GM18907 (cell line): ENCODE data around the gene SEL1L2.
"Not testable (repeated sequence)": the region's sequence is repeated elsewhere in the genome, so short reads cannot be mapped to it uniquely, and the experiment has no call there.

Source experiments
- ATAC-seq: cut with Tn5 transposase; IDR thresholded peaks from one replicate; pipeline ENCODE4 v1.9.1; 2021; ENCODE audit warnings: mild to moderate bottlenecking, moderate library complexity; ENCODE audit not compliant: unreplicated experiment

Gene SEL1L2, protein sequence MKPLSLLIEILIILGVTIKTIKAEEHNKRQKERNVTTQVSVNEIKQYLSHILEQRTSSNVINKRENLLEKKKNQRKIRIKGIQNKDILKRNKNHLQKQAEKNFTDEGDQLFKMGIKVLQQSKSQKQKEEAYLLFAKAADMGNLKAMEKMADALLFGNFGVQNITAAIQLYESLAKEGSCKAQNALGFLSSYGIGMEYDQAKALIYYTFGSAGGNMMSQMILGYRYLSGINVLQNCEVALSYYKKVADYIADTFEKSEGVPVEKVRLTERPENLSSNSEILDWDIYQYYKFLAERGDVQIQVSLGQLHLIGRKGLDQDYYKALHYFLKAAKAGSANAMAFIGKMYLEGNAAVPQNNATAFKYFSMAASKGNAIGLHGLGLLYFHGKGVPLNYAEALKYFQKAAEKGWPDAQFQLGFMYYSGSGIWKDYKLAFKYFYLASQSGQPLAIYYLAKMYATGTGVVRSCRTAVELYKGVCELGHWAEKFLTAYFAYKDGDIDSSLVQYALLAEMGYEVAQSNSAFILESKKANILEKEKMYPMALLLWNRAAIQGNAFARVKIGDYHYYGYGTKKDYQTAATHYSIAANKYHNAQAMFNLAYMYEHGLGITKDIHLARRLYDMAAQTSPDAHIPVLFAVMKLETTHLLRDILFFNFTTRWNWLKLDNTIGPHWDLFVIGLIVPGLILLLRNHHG

DNA sequence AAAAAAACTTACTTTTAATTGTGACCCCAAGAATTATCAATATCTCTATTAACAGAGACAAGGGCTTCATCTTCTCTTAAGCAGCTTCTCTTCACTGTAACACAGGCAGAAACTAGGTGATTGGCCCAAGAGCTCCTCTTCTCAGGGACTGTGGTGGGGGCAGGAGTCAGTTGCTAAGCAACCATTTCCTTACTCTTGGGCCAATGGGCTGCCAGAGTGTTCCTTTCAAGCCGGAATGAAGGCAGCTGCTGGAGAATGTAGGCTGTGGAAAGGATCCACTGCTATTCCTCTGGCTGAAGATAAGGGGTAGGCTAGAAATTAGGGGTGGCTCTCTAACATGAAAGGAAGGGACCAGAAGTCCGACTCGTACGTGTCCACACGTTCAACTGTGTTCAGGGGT is at the start of gene SEL1L2:
Gene SEL1L2, minus strand, starts transcription at position 150 of the 400 bp plus-strand sequence. Its CDS starts 80 bp downstream, at position 70.
- ATAC-seq, result no peak

DNA sequence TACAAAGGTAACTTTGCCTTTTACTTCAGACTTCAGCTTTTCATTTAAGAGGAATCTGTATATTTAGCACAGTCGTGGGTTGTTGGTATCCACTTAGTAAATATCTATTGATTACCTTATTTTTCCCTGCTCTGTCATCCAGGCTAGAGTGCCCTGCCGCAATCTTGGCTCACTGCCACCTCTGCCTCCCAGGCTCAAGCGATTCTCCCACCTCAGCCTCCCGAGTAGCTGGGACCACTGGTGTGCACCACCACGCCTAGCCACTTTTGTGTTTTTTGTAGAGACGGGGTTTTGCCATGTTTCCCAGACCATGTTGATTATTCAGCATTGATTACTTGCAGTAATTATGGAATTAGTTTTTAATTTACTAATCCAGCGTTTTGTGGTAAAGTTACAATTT is 46.2 kb upstream of the SEL1L2 start:
- no peak for ATAC-seq

DNA sequence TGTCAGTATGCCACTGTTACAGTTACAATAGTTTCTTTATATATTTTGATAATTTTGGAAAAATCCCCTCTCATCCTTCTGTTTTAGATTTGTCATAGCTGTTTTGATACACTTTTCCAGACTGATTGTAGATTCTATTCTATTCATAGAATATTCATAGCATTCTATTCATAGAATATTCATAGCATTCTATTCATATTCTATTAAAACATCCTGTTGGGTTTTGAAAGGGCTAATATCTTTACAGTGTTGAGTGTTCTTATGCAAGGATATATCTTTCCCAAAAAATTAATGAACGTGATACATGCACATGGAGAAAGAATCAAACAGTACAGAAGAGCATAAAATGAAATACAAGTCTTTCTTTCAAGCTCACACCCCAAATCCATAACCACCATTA is 42.9 kb upstream of the SEL1L2 start:
- no peak for ATAC-seq

GRCh38 chr20:14030991-14031390 is 40.6 kb upstream of the SEL1L2 start:
- ATAC-seq, result no peak

GRCh38 chr20:14012671-14013070 is 22.3 kb upstream of the SEL1L2 start:
- no peak for ATAC-seq

- no peak for ATAC-seq
Observed at GRCh38 chr20:14009208-14009607, 18.8 kb upstream of the SEL1L2 start.

DNA sequence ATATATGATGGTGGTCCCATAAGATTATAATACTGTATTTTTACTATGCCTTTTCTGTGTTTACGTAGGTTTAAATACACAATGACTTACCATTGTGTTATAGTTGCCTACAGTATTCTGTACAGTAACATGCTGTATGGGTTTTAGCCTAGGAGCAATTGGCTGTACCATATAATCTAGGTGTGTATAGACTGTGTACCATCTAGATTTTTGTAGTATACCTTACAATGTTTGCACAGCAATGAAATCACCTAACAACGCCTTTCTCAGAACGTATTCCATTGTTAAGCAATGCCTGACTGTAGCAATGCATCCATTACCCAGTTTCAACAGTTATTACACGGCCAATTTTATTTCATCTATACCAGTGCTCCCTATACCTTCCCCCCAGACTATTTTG is 15.6 kb upstream of the SEL1L2 start:
- no peak for ATAC-seq

DNA sequence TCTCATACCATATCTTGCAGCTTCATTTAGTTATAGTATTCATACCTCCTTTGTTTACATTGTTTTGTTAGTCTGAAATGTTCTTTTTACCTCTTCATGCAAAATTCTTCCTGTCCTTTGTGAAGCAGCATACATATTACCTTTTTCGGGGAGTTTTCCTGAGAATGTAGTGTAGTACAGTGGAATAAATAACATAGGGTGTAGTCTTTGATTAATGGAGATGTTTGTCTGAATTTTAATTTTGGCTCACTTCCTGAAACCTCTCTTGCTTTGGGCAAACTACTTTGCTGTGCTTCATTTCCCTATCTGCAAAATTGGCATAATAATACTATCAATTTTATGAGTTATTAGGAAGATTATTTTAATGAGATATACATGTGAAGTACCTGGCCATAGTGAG is 10.5 kb upstream of the SEL1L2 start:
- ATAC-seq, result no peak

GRCh38 chr20:13996265-13996664 is 5.9 kb upstream of the SEL1L2 start:
- no peak for ATAC-seq

DNA sequence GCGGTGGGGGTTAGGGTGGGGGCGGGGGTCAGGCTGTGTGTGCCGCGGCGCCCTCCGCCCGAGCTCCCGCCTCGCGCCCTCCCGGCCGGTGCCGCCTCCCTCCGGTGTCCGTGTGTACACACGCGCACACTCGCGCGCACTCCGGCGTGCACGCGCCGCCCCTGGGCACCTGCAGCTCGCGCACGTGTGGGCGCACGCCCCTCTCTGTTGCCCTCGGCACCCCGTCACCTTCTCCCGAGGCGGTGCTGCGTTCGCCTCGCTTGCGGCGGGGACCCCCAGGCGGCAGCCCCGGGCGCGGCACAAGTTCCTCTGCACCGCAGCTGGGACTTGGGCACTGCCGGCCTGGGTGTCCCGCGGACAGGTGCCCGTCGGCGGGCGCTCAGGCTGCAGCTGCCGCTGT is 5.4 kb upstream of the SEL1L2 start:
- ATAC-seq, result peak; percentile 13

DNA sequence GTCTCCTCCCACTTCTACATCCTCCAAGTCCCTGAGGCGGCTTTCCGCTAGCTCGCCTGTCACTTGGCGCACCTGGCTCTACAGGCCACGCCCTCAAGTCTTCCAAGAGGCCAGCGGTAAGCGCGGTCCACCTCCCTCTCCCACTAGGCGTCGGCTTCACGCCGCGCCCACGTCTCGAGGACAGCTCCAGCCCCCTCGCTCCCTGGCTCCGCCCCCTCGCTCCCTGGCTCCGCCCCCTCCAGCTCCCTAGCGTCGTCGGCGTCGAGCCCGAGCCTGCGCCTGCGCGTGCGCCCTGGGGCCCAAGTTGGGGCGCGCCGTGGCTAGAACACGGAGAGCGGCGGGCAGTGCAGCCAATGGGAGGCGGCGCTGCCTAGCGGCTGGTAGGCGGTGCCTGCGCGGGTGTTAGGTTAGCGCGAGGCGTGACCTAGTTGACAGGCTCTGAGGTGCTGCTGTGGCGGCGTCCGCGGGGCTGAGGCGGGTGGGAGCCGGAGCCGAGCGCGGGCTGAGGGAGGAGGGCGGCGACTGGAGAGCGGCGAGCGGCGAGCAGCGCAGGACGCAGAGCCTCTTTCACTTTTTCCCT is 4.8 kb upstream of the SEL1L2 start, which contains the start of gene MACROD2:
Gene MACROD2, plus strand, starts transcription at position 431 of the 580 bp plus-strand sequence.
- ATAC-seq, result peak; percentile 49

GRCh38 chr20:13991955-13992354 is 1.5 kb upstream of the SEL1L2 start:
- ATAC-seq, result not testable (repeated sequence)

DNA sequence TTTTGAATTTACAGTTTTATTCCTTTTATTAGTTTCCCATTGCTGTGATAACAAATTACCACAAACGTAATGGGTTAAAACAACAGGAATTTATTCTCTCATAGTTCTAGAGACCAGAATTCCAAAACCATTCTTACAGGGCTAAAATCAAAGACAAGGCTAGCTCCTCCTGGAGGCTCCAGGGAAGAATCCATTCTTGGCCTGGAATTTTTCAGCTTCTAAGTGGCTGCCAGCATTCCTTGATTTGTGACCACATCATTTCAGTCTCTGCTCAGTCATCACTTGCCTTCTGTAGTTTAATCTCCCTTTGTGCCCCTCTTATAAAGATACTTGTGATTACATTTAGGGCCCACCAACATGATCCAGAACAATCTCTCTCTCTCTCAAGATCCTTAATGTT is 897 bp upstream of the SEL1L2 start:
- ATAC-seq, result no peak

- no peak for ATAC-seq
Observed at GRCh38 chr20:13984211-13984610, 6.2 kb downstream of the SEL1L2 start.

- ATAC-seq, result no peak
Observed at GRCh38 chr20:13960525-13960924, 29.9 kb downstream of the SEL1L2 start.

- ATAC-seq, result no peak
Observed at GRCh38 chr20:13960119-13960518, 30.3 kb downstream of the SEL1L2 start.

- ATAC-seq, result no peak
Observed at GRCh38 chr20:13953227-13953626, 37.2 kb downstream of the SEL1L2 start.

DNA sequence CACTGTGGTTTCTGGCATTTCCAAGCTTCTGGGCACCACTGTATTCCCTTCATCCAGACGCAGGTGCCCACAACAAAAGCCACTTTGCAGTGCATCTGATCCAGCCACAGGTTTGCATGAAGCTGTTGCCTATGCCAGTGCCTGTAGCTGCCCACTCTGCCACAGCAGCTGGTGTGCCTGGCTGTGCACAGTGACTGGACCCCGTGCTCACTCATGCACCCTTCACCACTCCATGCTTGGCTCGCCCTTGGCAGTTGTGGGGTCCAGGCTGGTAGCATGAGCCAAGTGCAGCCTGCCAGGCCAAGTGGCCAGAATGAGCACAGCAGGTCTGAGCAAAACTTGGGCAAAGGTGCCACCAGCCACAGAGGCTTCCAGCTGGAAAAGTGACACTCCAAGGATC is 42.7 kb downstream of the SEL1L2 start:
- ATAC-seq, result no peak

DNA sequence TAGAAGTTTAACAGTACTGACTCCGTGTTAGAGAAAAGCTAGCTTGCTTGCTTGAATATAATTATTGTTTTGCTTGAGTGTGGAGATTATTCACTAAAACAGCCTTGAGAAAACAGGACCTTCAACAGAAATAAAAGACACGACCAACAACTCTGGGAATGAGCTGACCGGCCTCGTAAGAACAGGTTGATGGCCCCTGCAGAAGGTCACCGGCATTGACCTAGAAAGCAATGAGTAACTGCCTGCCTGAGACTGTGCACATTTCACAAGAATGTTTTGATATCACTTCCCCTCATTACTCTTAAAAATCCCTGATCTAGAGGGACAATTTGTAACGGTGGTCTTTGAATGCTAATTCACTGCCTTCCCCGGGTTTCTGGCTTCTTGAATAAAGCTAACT is 49.4 kb downstream of the SEL1L2 start:
- no peak for ATAC-seq

- no peak for ATAC-seq
Observed at GRCh38 chr20:13936781-13937576, 53.4 kb downstream of the SEL1L2 start.
